Epithelial cell of prostate (primary cell): ENCODE measurements around the gene ATPAF1.
"Not testable (repeated sequence)": the region's sequence is repeated elsewhere in the genome, so short reads cannot be mapped to it uniquely, and the experiment has no call there.

Source experiments
- DNase-seq: peaks from one replicate; pipeline ENCODE4 v3.0.0-alpha.2; 2011; ENCODE audit warnings: low read depth, low spot score
- H3K27ac ChIP-seq: fragments of 450-650 bp; 2 replicates; pipeline ENCODE4 v1.5.1; 2017; ENCODE audit warnings: mild to moderate bottlenecking

ATPAF1 gene, protein sequence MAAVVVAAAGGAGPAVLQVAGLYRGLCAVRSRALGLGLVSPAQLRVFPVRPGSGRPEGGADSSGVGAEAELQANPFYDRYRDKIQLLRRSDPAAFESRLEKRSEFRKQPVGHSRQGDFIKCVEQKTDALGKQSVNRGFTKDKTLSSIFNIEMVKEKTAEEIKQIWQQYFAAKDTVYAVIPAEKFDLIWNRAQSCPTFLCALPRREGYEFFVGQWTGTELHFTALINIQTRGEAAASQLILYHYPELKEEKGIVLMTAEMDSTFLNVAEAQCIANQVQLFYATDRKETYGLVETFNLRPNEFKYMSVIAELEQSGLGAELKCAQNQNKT

DNA sequence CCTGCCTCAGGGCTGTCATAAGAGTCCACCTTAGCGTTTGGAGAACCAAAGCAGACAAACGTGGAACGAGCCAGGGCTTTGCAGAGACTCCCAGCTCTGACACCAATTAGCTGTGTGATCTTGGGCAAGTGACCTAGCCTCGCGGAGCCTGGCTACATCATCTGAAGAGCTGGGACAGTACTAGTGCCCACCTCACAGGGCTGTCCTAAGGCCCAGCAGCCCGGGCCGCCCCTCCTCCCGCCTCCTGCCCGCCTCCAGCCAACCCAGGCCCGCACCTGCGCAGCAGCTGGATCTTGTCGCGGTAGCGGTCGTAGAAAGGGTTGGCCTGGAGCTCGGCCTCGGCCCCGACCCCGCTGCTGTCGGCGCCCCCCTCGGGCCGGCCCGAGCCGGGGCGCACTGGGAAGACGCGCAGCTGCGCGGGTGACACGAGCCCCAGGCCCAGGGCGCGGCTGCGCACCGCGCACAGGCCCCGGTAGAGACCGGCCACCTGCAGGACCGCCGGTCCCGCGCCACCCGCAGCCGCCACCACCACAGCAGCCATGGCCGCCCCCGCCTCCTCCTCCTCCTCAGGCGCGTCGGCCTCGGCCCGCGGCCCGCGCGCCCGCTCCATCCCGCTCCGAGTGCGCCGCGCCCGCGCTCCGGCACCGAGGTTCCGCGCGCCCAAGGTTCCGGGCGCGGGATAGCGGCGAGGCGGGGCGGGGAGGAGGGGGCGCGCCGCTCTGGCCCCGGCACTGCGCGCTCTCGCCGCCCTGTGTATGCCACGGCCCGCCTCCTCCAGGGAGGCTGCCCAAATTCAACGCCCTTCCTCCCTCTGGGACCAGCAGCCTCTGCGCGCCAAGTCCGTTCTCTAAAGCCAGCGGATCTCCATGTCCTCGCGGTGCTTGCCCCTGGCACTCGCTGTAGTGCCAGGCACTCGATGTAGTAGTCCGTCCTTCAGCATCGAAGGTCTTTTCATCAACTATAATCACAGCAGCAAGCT lies at the start of gene ATPAF1:
Gene ATPAF1 (minus strand): TSS at position 583 of the 979 bp plus-strand sequence. CDS start 42 bp downstream, at position 541.
- H3K27ac ChIP-seq, result peak within 1 kb of the TSS; percentile 40
- no peak for DNase-seq

DNA sequence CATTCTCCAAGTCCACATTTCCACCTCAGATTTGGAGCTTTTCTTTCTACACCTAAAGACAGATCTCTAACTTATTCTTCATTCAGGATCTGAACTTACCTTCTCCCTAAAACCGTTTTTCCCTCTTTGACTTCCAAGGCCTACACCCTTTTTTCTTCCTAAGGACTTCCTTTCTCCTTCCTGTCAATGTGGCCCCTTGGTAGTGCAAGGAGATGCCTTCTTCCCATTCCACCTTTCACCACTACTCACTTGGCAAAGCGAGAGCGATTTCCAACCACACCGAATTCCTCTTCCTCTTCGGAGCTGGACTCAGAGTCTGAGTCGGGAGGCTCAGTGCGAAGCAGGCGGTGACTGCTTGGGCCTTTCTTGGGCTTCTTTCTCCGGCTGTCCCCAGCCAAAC lies 49.5 kb upstream of the ATPAF1 start:
- no peak overlapping the region for H3K27ac ChIP-seq
- DNase-seq, result no peak

DNA sequence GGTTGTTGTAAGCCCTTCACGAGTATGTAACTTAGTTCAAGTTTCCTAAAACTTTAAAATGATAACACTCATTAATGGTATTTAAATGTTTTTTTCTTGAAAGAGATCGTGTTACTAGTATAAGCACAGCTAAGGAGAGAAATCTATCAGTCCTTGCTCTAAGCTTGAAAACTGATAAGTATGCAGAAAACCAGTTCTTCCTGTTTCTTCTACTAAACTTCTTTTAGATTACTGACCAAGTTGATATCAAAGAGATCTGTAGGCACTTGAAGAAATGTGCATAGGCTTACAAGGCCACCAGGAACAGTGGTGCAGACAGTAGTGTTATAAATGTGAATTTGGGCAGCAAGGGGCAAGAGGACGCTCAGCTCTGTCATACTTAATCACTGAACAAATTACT lies 46.8 kb upstream of the ATPAF1 start:
- no peak overlapping the region for H3K27ac ChIP-seq

DNA sequence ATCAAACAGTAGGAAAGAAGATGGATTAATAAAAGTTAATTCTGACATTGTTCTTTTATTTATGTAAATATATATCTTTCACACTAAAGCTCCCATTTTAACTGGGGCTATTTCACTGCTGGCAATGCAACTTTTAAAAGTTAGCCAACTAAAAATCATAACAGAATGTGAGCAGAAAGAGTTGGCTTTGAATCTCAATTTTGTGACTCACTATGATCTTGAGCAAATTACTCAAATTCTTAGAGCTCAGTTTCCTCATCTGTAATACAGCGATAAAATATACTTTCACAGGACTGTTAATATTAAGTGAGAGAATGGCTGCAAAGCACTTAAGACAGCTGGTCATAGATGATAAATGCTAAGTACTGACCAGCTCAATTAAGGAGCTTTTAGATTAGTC lies 40.0 kb upstream of the ATPAF1 start:
- no peak for DNase-seq
- H3K27ac ChIP-seq, result no peak overlapping the region

More for the DNA sequence above, 46.8 kb upstream of the ATPAF1 start:
- no peak for DNase-seq

DNA sequence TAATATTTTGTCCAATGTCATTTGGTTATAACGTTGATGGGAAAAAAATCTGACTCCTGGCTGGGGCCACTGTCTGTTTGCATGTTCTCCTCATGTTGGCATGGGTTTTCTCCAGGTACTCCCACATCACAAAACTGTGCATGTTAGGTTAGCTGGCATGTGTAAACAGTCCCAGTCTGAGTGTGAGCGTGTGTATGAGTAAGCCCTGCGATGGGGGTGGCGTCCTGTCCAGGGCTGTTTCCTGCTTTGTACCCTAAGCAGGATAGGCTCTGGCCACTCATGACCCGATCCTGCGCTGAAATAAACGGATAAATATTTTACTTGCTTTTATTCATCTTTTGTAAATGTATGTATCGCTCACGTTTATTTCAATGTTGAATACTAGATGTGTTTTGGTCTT lies 37.2 kb upstream of the ATPAF1 start:
- no peak overlapping the region for H3K27ac ChIP-seq
- DNase-seq, result no peak

DNA sequence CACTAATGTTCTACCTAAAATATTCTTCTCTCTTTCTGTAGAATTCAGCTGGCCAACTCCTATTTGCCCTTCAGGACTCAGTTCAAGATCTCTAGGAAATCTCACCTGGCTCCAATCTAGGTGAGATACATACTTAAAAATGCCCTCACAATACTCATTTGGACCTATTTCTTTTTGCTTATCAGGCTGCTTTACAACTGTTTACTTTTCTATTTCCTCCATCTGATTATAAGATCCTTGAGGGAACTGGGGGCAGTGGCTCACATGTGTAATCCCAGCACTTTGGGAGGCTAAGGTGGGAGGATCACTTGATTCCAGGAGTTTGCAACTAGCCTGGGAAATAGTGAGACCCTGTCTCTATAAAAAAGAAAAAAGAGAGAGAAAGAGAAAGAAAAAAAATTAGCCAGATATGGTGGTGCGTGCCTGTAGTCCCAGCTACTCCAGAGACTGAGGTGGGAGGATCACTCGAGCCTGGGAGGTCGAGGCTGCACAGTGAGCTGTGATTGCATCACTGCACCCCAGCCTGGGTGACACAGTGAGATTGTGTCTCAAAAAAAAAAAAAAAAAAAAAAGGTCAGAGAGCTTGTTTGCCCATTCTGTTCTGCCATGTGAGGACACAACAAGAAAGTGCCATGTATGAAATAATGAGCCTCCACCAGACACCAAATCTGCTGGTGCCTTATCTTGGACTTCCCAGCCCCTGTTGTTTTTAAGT lies 35.9 kb upstream of the ATPAF1 start:
- DNase-seq, result no peak
- no peak overlapping the region for H3K27ac ChIP-seq

DNA sequence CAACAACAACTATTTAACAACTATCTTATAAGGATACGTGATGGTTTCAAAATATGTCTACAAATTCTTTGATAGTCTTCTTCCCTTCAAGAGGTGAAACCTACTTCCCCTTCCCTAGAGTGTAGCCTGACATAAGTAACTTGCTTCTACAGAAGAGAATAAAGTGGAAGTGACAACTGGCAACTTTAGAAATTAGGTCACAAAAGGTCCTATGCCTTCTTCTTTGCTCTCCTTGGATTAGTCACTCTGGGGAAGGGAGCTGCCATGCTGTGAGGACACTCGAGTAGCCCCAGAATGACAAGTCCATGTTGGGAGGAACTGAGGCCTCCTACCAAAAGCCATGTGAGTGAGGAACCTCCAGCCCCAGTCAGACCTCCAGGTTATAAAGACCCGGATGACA lies 31.5 kb upstream of the ATPAF1 start:
- H3K27ac ChIP-seq, result no peak overlapping the region
- no peak for DNase-seq

DNA sequence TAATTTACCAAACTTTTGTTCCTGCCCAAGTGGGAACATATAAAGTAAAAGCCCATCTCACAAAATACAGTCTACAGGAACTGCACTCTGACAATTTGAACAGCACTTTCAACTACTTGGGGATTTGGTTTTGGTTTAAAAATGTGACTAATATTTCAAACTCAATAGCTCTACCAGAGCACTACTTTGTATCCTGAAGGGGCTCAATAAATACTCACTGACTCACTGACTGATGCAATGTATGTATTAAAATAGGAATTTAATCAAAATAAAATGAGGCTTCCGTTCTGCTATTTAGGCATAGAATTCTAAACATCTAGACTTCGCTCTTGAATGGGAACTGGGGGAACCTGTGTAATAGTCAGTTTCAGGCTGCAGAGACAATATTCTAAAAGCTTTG lies 28.9 kb upstream of the ATPAF1 start:
- H3K27ac ChIP-seq, result no peak overlapping the region
- DNase-seq, result no peak

DNA sequence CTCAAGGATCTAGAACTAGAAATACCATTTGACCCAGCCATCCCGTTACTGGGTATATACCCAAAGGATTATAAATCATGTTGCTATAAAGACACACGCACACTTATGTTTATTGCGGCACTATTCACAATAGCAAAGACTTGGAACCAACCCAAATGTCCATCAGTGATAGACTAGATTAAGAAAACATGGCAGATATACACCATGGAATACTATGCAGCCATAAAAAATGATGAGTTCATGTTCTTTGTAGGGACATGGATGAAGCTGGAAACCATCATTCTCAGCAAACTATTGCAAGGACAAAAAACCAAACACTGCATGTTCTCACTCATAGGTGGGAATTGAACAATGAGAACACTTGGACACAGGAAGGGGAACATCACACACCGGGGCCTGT lies 26.5 kb upstream of the ATPAF1 start:
- not testable (repeated sequence) for H3K27ac ChIP-seq, DNase-seq

DNA sequence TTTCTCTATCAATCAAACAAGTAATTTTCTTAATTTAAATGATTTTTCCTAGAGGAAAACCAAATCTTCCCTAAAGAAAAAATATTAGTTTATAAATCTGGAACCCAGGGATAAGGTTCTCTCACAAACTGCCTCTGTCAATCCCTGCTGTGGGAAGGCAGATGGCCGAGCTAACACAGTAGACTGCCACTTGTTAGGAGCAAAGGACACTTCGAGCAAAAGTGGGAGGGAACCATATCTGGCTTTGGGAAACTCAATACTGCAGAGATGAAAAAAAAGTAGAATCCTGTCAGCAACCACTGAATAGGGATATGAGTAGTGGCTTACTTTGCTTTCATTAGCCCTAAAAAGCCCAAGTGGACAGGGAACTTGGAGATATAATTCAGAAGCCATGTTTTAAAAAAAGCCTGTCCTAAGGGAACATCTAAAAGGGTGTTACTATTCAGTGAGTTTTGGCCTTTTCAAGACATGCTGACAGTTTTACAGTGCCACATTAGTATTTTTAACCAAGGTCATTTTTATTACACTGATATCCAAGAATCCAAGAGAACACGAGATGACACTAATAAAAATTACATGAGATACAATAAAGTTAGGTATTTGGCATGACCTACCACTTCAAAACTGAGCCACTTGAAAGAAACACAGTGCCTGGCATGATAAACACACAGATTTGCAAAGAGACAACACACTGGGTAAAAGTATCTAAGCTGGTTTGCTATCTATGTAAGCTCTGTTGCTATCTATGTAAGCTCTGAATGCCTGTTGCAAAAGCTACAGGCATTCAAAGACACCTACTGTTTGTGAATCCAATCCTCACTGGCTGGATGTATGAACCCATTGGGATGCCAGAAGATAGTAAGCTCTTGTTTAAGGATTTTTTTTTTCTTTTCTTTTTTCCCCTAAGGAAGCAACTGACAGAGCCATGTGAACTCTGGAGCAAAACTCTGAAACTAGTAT lies 24.9 kb upstream of the ATPAF1 start:
- no peak overlapping the region for H3K27ac ChIP-seq
- no peak for DNase-seq

DNA sequence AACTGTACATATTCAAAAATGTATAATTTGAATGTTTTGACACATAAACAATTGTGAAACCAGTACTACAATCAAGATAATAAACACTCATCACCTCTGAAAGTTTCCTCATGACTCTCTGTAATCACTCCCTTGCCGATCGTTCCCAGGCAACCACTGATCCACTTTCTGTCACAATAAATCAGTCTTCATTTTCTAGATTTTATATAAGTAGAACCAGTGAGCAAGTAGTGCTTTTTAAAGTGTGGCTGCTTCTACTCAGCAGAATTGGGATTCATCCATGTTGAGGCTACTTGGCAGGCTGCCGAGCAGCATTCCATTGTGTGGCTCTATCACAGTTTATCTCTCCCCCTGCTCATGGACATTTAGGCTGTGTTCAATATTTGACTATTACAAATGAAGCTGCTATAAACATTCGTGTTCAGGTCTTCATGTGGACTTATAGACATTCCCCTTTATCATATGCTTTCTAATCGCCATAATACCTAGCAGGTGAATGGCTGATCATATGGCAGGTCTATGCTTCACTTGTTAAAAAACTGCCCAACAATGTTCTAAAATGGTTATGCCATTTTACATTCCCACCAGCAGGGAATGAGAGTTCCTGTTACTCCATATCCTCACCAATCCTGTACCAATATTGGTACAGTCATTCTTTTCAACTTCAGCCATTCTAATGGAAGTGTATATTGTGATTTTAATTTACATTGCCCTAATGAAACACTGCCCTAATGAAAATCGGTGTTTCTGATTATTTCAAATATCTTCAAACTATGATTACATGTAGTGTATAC lies 24.0 kb upstream of the ATPAF1 start:
- no peak overlapping the region for H3K27ac ChIP-seq
- no peak for DNase-seq

DNA sequence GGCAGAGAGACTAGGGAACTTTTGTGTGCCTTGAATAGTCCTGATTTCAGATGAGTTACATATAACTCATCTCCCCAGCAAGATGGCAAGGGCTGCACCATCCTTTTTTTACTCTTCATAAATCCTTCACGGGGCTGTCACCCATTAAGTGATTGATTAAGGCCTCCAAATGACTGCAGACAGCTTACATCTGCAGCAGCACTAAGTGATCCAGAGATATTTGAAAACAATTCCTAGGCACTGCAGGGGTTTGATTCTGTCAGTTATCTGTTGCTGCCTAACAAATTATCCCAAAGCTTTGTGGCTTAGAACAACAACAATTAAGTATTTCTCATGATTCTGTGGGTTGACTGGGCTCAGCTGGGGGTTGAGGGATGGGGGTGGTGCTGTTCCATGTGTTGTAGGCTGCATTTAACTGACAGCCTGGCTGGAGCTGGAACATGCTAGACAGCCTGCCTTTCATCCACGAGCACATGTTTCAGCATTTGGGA lies 22.8 kb upstream of the ATPAF1 start:
- DNase-seq, result no peak

DNA sequence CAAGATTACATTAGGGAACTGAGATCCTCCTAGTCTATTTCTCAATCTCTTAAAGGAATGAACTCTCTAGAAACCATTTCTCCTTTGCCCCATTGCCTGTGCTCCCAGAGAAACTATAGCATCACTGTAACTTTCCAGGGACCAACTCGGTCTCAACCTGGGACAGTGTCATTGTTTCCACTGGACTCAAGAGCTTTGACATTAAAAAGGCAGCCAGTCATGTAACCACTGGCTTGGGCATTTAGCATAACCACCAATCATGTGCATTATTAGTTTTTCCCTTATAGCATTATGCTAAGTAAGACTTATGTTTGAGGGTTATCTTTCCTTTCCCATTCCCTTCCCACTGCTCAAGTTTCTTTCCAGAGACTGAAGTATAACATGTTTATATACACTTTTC lies 21.7 kb upstream of the ATPAF1 start:
- no peak for DNase-seq
- H3K27ac ChIP-seq, result no peak overlapping the region

More for the DNA sequence above, 22.8 kb upstream of the ATPAF1 start:
- no peak overlapping the region for H3K27ac ChIP-seq

DNA sequence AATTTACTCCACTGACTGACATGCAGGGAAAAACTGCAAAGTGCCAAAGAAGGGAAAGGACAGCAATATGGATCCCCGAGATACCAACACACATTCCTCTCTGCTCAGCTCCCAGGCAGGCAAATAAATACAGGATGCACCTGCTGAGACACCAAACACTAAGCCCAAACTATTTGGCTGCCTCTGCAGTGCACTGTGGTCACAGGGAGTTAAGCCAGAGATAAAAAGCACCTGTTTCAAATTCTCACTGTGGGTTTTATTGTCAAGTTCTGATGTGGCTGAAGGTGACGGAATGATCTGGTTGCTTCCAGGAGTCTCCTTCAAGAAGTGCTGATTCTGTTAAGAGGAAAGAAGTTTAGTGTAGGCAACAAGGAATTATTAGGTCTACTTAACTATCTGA lies 21.2 kb upstream of the ATPAF1 start:
- H3K27ac ChIP-seq, result no peak overlapping the region
- no peak for DNase-seq

DNA sequence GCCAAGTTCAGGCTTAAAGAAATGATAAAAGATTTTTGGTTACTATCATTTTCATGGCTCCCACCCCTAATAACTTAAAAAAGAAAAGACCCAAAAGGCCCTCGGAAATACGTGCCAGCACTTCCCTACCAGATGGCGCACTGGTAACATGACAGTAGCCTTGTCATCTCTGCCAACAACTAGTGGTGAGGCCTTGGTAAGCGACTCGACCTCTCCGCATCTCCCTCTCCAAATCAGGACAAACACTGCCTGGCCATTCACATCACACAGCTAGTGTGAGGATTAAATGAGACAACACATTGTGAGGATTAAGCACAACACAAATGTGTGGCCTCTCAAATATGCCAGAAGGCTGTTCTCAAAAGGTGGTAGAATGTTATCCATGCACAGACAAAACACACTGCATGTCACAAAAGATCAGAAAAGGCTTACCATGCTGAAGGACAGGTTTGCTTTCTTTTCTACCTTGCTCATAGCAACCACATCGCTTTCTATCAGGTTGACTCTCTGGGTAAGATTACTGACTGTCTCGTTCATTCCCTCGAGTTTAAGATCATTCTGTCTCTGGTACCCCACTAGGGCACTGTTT lies 19.9 kb upstream of the ATPAF1 start:
- H3K27ac ChIP-seq, result no peak overlapping the region
- no peak for DNase-seq

DNA sequence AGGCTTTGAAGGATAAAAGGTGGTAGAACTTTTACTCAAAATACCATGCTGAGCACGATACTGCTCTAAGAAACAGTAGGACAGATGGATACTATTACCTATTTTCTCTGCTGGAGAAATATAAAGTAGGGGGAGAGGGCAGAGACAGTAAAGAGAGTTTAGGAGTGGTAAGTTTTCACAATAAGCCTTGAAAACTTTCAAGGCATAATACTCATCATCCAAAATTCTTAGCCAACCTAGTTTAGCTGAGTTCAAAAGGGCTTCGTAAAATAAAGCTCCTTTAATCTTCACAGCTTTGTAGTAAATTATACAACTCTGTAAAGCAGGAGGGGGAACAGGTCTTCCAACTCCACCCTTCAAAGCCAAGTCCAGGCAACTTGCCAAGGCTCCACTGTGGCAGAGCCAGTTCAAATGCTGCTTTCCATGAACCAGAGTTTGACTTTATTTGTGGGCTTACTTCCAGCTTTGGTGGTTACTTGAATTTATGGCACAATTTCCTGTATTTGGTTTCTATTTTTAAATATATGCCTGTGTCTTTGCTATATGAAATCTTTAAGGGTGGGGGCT lies 19.0 kb upstream of the ATPAF1 start:
- H3K27ac ChIP-seq, result no peak overlapping the region
- DNase-seq, result no peak

DNA sequence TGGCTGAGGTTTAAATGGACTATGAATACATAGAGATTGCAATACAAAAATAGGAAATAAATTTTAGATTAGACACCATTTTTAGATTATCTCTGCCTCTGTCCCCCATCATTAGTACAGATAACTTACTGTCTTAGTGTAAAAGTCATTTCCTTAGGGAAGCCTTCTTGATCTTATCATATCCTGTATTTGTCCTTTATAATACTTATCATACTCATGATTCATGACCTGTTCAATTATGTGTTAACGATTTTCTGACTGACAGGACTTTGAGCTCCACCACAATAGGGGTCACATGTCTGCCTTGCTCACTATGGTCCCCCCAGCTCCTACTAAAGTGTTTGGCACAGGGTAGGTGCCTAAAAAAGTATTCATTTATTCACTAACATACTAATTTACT lies 18.1 kb upstream of the ATPAF1 start:
- no peak overlapping the region for H3K27ac ChIP-seq
- DNase-seq, result no peak

DNA sequence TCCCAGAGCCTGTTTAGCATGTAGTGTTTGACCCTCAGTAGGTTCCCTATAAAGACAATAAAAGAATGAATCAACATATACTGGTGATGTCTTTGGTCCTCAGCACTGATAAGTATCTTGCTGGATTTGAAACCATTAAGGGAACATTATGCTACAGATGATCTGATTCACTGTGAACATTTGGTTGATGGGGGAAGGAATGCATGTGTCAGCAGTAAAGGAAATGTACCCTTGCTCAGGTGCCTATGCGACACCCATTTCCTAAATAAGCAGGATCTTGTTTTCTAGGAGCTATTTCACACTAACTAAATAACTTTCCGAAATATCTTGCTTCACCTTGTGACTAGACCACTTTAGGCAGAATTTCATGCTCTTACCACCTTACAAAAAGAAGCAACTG lies 16.5 kb upstream of the ATPAF1 start:
- DNase-seq, result no peak
- no peak overlapping the region for H3K27ac ChIP-seq
